Measurements from ENCODE around the gene NAA16.

GRCh38 chr13:41296879-41297646 is 14.0 kb upstream of the NAA16 start:
- TF ChIP-seq CTCF (IDR thresholded peaks at IDR 0.05) (no peak), POLR2A (IDR thresholded peaks at IDR 0.05) (no peak), EP300 (IDR thresholded peaks at IDR 0.05) (no peak)
